ENCODE measurements around the gene MAP3K3.

Gene MAP3K3

DNA sequence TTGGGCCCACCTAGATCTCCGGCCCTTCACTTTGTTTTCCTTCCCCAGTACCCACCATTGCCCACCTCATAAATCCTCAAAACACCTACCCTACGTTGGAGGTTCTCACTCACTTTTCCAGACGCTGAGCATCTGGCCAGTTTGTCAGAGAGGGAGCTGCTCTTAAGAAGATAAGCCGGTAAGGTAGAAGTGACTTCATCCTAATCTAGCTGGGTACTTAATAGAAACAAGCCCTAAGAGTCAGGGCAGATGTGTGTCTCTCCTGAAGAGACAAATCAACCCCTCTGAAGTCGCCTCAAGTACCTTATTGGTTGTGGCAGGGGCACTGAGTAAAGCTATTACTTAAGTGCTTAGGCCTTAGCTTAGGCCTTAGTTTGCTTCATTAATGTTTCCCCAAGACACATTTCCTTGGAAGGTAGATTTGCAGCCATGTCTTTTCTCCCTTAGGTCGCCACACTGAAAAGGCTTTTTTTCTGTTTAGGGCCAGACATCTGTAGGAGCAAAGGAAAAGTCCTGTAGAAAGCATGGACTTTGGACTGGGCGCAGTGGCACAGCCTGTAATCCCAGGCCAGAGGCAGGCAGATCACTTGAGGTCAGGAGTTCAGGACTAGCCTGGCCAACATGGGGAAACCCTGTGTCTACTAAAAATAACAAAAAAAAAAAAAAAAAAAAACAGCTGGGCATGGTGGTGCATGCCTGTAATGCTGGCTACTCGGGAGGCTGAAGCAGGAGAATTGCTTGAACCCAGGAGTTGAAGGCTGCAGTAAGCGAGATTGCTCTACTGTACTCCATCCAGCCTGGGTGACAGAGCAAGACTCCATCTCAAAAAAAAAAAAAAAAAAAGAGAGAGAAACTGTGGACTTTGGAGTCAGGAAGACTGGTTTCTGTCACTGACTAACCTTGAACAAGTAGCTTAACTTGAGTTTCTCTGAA lies 20.5 kb upstream of the MAP3K3 start:
- H3K36me3 ChIP-seq (ENCODE audit: insufficient read depth, low read length) = peaks cover 17% of the 10 kb centered on the region
- H3K4me1 ChIP-seq (ENCODE audit: insufficient read depth, low read length) = peaks cover 4% of the 10 kb centered on the region
- H3K9me3 ChIP-seq (ENCODE audit: control insufficient read depth, insufficient read depth, low read length) = no peaks in the 10 kb centered on the region
- peak overlapping the region; percentile 72 for H3K9ac ChIP-seq (ENCODE audit: low read depth, low read length)

DNA sequence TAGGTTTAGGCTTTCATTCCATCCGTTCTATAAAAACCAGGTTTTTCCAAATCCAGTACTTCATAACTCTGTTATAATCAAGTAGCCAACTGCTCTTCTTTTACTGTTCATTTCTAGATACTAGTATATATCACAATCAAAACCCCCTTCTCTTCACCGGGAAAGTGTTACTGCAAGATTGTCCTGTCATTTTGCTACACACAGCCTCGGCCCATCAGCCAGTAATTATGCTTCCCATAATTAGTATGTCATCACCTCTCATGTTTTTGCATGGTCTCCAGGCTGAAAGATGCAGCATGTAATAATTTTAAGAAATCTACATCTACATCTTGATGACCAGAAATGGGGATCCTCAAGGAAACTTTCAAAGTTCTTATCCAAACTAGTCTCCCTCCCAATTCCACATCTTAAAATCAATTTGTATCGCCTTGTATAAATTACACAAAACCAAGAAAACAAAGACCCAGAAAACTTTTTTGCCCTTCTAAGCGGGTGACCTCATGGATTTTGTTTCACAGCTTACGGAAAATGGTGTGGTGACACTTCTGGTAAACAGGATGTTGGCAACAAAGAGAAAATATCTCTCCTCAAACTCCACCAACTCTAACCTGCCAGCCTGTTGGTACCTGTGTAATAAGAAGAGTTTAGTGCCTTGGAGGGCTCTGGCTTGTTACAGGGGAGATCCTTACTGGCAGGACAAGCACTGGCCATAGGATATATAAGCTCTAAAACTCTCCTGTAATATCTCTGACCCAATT lies 12.2 kb upstream of the MAP3K3 start:
- Histone ChIP-seq H3K4me1 (ENCODE audit: insufficient read depth, low read length) (no peaks in the 10 kb centered on the region), H3K9me3 (ENCODE audit: control insufficient read depth, insufficient read depth, low read length) (no peaks in the 10 kb centered on the region), H3K36me3 (ENCODE audit: insufficient read depth, low read length) (peaks cover 32% of the 10 kb centered on the region), H3K9ac (ENCODE audit: low read depth, low read length) (no peak overlapping the region)

DNA sequence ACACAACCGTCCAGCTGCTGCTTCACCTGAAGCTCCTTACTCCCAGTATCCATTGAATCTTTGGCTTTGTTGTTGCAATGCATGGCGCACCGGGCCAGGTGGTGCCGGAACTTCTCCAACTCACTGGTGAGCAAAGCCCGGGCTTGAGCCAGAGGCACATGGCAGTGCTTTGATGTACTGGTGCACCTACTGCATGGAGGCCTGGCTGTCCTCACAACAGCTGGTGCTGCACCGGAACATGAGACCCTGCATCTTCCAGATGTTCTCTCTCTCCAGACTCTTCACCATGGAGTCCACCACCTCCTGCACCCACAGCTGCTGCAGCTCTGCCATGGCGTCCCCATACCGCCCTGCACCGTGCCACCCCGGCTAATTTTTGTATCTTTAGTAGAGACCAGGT lies 11.4 kb upstream of the MAP3K3 start:
- Histone ChIP-seq H3K36me3 (ENCODE audit: insufficient read depth, low read length) (peaks cover 24% of the 10 kb centered on the region), H3K9ac (ENCODE audit: low read depth, low read length) (no peak overlapping the region), H3K9me3 (ENCODE audit: control insufficient read depth, insufficient read depth, low read length) (no peaks in the 10 kb centered on the region), H3K4me1 (ENCODE audit: insufficient read depth, low read length) (no peaks in the 10 kb centered on the region)

DNA sequence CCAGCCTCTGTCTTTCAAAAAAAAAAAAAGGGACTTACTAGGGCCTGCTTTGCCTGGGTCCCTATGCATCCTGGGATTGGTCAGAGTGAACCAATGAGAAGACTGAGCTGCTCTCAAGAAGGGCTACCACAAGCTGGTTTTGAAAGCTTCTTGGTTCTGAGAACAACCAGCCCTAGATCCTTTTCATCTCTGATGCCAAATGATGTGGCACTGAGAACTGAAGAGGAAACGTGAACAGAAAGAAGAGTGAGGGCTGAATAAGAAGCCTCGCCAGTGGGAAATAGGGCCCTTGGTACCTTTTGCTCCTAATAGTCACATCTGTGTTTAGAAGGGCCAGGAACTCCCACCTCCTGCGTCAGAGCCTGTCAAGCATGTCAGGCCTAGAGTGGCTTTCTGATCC lies 10.9 kb upstream of the MAP3K3 start:
- Histone ChIP-seq H3K9ac (ENCODE audit: low read depth, low read length) (no peak overlapping the region), H3K36me3 (ENCODE audit: insufficient read depth, low read length) (peaks cover 19% of the 10 kb centered on the region), H3K9me3 (ENCODE audit: control insufficient read depth, insufficient read depth, low read length) (no peaks in the 10 kb centered on the region), H3K4me1 (ENCODE audit: insufficient read depth, low read length) (no peaks in the 10 kb centered on the region)

DNA sequence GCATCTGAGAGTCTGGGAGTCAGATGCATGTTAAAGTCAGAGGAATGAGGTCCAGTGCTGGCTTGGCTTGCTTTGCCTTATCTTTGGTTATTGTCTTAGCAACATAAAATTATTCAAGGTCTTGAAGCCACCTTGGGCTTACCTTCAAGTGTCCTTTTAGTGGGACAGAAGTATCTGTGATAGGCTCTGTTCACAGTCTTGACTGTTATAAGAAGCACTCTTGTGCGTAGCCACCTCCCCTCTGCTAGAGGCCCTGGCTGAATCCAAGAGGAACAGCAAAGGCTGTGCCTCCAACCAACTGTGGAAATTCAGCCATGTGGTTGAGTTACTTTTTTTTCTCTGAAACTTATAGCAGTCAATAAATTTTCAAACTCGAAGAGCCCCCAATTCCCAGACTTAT lies 8.6 kb upstream of the MAP3K3 start:
- no peaks in the 10 kb centered on the region for H3K4me1 ChIP-seq (ENCODE audit: insufficient read depth, low read length)
- H3K36me3 ChIP-seq (ENCODE audit: insufficient read depth, low read length) = peaks cover 3% of the 10 kb centered on the region; the same call in 1 of the 2 replicates
- H3K9me3 ChIP-seq (ENCODE audit: control insufficient read depth, insufficient read depth, low read length) = no peaks in the 10 kb centered on the region
- H3K9ac ChIP-seq (ENCODE audit: low read depth, low read length) = no peak overlapping the region

DNA sequence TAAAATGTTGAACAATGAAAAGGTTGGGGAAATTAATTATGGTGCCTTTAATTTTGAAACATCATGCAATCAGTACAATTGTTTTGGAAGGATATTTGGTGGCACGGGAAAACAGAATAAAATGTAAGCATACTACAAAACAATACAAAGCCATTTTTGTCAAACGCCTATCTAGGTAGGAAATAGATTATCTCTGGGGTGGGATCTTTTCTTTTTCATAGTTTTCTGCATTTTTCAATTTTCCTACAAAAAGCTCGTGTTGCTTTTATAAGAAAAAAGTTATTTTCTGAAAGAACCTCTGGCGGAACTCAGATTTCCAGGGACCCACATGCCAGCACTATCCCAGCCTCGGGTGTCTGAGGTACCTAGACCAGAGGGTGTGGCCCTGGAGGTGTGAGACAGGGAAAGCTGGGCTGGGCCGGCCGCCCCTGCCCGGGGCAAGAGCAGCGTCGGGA lies 961 bp upstream of the MAP3K3 start:
- no peaks in the 10 kb centered on the region for H3K9me3 ChIP-seq (ENCODE audit: control insufficient read depth, insufficient read depth, low read length)
- peaks cover 8% of the 10 kb centered on the region for H3K4me1 ChIP-seq (ENCODE audit: insufficient read depth, low read length)
- no peaks in the 10 kb centered on the region for H3K36me3 ChIP-seq (ENCODE audit: insufficient read depth, low read length)
- H3K9ac ChIP-seq (ENCODE audit: low read depth, low read length) = peak overlapping the region; percentile 81

DNA sequence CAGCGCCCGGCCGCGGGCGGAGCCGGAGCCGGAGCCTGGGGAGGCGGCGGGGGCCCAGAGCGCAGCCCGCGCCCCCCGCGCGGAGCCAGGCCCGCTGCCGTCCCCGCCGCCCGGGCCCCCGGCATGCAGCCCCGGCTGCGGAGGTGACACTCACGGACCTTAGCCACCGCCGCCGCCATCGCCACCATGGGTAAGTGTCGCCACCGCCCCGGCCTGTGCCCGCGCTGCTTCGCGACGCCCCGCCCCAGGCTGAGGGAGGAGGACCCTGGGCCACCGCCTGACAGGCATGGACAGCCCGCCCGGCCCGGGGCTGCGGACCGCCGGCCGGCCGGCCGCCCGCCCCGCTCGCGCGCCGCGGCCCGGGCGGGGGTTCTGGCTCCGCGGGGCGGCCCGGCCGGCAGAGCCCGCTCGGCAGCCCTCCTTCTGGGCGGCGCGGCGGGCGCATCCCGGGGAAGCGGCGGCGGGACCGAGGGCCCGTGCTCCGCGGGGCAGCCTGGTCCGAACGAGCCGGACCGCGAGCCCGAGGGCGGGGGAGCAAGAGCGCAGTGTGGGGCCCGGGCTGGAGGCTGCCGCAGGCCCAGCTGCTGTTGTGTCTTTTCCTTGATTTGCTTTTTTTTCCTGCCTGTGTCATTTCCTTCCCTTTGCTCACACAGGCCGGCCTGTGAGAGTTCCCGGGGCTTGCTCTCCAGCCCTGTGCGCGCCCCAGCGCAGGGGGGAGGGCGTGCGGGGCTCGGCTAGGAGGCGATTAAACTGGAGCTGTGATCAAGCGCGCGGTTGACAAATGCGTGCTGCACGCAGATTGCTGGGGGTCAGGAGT lies 565 bp downstream of the MAP3K3 start:
- Histone ChIP-seq H3K4me1 (ENCODE audit: insufficient read depth, low read length) (peaks cover 13% of the 10 kb centered on the region), H3K36me3 (ENCODE audit: insufficient read depth, low read length) (no peaks in the 10 kb centered on the region), H3K9ac (ENCODE audit: low read depth, low read length) (peak overlapping the region; percentile 58)

DNA sequence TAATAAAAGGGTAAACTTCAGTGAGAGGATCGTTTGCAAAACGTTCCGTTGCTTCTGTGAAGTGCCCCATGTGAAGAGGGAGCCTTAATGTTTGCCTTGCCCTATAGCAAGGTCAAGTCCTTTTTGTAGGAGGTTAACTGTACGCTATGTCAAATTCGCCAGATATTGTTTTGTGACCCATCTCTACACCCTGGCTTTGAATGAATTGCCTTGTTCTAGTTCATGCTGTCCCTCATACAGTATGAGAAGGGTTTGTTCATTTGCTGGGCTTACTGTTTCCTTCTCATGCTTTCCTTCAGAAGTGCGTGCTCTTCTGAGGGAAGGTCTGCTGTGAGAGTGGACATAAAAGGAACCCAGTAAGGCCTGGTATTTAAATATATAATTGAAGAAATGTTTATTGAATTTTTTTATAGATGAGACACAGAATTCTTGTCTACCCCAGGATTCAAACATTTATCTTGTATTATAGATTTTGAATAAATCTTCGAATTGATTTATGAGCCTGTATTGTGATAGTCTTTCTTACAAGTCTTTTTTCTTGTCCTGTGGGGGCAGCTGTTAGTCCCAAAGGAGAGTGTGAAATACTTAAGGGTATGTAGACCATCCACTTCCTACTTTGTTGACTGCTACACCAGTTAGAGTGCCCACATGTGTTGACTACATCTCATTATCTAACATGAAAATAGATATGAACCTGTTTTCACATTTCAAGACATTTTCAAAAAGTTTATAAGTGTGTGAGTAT lies 1.7 kb downstream of the MAP3K3 start:
- no peaks in the 10 kb centered on the region for H3K36me3 ChIP-seq (ENCODE audit: insufficient read depth, low read length)
- H3K9me3 ChIP-seq (ENCODE audit: control insufficient read depth, insufficient read depth, low read length) = no peaks in the 10 kb centered on the region
- H3K4me1 ChIP-seq (ENCODE audit: insufficient read depth, low read length) = peaks cover 13% of the 10 kb centered on the region
- H3K9ac ChIP-seq (ENCODE audit: low read depth, low read length) = peak overlapping the region; percentile 58; the same call in 1 of the 2 replicates

More for the DNA sequence above, 565 bp downstream of the MAP3K3 start:
- H3K9me3 ChIP-seq (ENCODE audit: control insufficient read depth, insufficient read depth, low read length) = no peaks in the 10 kb centered on the region

DNA sequence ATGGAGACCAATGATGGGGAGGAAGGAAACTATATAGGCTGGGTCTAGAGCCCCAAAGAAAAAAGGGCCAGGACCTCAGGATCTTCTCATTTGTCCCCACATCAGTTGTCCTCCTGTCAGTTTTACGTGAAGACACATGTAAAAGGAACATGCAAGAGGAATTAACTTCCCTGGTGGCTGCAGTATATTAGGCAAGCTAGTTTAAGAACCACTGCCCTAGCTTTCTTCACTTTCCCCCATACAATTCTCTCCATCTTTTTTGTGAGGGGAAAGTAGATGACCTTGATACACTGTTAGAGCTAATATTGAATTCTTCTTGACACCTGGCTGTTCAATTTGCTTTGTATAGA lies 2.3 kb downstream of the MAP3K3 start:
- Histone ChIP-seq H3K36me3 (ENCODE audit: insufficient read depth, low read length) (no peaks in the 10 kb centered on the region), H3K9ac (ENCODE audit: low read depth, low read length) (no peak overlapping the region), H3K4me1 (ENCODE audit: insufficient read depth, low read length) (peaks cover 13% of the 10 kb centered on the region), H3K9me3 (ENCODE audit: control insufficient read depth, insufficient read depth, low read length) (no peaks in the 10 kb centered on the region)

DNA sequence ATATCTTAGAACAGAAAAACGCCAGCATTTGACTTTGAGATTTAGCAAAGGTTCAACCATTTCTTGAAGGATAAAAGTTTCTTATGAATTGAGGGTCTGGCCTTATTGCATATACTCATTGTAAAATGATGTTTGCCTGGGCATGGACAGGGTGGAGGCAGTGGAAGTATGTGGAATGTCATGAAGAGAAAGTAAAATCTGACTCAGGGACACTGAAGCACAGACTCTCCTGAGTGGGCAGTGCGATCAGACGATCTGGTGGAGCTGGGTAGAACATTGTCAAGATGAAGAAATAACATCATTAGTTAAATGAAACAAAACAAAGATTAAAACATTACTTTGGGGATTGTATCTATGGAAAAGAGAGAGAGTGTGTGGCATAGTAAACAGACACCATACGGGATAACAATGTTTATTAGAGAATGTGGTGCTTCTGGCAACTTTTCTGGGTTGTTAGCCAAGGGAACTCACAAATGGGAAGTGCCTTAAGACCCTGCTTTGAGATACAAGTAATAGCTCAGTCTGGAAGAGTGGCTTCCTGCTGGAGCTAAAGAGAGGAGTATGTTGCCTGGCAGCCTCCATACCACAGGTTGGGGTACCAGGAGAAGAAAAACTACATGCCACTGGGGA lies 4.4 kb downstream of the MAP3K3 start:
- H3K36me3 ChIP-seq (ENCODE audit: insufficient read depth, low read length) = no peaks in the 10 kb centered on the region
- no peak overlapping the region for H3K9ac ChIP-seq (ENCODE audit: low read depth, low read length)
- H3K4me1 ChIP-seq (ENCODE audit: insufficient read depth, low read length) = peaks cover 20% of the 10 kb centered on the region
- H3K9me3 ChIP-seq (ENCODE audit: control insufficient read depth, insufficient read depth, low read length) = no peaks in the 10 kb centered on the region

DNA sequence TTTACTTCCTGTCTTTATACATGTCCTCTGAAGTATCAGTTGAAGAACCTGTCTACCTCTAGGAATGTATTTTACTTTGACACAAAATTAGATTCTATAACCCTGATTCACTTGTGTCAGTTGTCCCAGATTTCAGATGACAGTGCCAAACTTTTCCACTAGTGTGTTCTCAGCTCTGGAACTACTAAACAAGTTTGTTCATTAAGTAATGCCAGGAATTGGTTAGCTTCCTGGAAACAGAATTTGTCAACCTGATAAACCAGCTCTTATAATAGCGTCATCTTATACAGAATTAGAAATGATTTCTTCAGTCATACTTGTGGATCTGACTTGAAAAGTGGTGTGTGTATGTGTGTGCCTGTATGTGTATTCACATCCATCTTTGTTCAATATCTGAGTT lies 7.4 kb downstream of the MAP3K3 start:
- Histone ChIP-seq H3K9me3 (ENCODE audit: control insufficient read depth, insufficient read depth, low read length) (no peaks in the 10 kb centered on the region), H3K4me1 (ENCODE audit: insufficient read depth, low read length) (peaks cover 35% of the 10 kb centered on the region), H3K36me3 (ENCODE audit: insufficient read depth, low read length) (no peaks in the 10 kb centered on the region), H3K9ac (ENCODE audit: low read depth, low read length) (no peak overlapping the region)

DNA sequence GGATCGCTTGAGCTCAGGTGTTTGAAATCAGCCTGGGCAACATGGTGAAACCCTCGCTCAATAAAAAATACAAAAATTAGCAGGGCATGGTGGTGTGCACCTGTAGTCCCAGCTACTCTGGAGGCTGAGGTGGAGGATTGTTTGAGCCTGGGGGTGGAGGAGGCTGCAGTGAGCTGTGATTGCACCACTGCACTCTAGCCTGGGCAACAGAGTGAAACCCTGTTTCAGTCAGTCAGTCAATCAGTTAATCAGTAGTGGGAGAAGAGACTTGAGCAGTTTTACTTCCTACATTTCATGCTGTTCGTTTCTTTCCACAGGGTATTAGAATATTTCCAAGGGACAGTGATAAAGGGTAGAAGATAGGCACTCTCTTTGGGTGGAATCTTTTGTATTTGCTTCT lies 8.8 kb downstream of the MAP3K3 start:
- H3K9ac ChIP-seq (ENCODE audit: low read depth, low read length) = no peak overlapping the region
- no peaks in the 10 kb centered on the region for H3K36me3 ChIP-seq (ENCODE audit: insufficient read depth, low read length)

DNA sequence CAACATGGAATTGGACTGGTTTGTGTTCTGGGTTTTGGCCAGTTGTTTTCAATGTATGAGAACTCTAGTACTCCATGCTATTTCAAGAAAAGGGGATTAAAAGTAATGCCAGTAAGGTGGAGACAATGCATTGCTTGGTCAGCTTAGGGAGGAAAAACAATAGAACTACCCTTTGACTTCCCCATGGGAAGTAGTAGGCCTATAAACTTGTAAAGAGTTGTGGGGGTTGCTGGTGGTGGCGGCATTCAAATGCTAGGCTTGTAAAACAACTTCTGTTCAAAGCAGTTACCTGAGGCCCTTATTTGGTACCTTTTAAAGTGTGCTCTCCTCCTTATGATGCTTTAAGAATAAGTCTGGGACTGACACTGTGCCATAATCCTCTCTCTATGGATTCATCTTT lies 9.4 kb downstream of the MAP3K3 start:
- 0 out of 2 replicates have a peak, but pooled peaks cover 3% of the 10 kb centered on the region for H3K36me3 ChIP-seq (ENCODE audit: insufficient read depth, low read length)

More for the DNA sequence above, 8.8 kb downstream of the MAP3K3 start:
- peaks cover 37% of the 10 kb centered on the region for H3K4me1 ChIP-seq (ENCODE audit: insufficient read depth, low read length)
- no peaks in the 10 kb centered on the region for H3K9me3 ChIP-seq (ENCODE audit: control insufficient read depth, insufficient read depth, low read length)

More for the DNA sequence above, 9.4 kb downstream of the MAP3K3 start:
- H3K4me1 ChIP-seq (ENCODE audit: insufficient read depth, low read length) = peaks cover 37% of the 10 kb centered on the region
- H3K9me3 ChIP-seq (ENCODE audit: control insufficient read depth, insufficient read depth, low read length) = no peaks in the 10 kb centered on the region
- no peak overlapping the region for H3K9ac ChIP-seq (ENCODE audit: low read depth, low read length)

Measured in ES-I3 (cell line).